Measurements from ENCODE around the gene CDK14.

GRCh38 chr7:90564455-90564854 lies 31.7 kb upstream of the CDK14 start:
- TF ChIP-seq, protein P1, sequence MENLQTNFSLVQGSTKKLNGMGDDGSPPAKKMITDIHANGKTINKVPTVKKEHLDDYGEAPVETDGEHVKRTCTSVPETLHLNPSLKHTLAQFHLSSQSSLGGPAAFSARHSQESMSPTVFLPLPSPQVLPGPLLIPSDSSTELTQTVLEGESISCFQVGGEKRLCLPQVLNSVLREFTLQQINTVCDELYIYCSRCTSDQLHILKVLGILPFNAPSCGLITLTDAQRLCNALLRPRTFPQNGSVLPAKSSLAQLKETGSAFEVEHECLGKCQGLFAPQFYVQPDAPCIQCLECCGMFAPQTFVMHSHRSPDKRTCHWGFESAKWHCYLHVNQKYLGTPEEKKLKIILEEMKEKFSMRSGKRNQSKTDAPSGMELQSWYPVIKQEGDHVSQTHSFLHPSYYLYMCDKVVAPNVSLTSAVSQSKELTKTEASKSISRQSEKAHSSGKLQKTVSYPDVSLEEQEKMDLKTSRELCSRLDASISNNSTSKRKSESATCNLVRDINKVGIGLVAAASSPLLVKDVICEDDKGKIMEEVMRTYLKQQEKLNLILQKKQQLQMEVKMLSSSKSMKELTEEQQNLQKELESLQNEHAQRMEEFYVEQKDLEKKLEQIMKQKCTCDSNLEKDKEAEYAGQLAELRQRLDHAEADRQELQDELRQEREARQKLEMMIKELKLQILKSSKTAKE (IDR thresholded peaks at IDR 0.05; ENCODE audit: low read depth, poor library complexity, severe bottlenecking) = no peak
- no peak for TF ChIP-seq POLR2A (IDR thresholded peaks at IDR 0.05; ENCODE audit: low read depth, low read length)
- no peak for TF ChIP-seq MAX (IDR thresholded peaks at IDR 0.05; ENCODE audit: low read depth, low read length)
- TF ChIP-seq, protein P2, sequence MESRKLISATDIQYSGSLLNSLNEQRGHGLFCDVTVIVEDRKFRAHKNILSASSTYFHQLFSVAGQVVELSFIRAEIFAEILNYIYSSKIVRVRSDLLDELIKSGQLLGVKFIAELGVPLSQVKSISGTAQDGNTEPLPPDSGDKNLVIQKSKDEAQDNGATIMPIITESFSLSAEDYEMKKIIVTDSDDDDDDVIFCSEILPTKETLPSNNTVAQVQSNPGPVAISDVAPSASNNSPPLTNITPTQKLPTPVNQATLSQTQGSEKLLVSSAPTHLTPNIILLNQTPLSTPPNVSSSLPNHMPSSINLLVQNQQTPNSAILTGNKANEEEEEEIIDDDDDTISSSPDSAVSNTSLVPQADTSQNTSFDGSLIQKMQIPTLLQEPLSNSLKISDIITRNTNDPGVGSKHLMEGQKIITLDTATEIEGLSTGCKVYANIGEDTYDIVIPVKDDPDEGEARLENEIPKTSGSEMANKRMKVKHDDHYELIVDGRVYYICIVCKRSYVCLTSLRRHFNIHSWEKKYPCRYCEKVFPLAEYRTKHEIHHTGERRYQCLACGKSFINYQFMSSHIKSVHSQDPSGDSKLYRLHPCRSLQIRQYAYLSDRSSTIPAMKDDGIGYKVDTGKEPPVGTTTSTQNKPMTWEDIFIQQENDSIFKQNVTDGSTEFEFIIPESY (IDR thresholded peaks at IDR 0.05) = no peak
- no peak for TF ChIP-seq KDM1A (IDR thresholded peaks at IDR 0.05; ENCODE audit: borderline replicate concordance)
- TF ChIP-seq NRF1 (conservative IDR thresholded peaks at IDR 0.05; ENCODE audit: low read depth, low read length) = no peak

Data from GM12878 (cell line).